ENCODE data around the gene MEF2C. TPM values are rescaled to one million over a fixed set of nuclear protein-coding genes. Genes with fewer than 3 reads are reported as not detected.

Gene MEF2C
- total RNA-seq, 1 donor from 2014 or later: 1.9 TPM

DNA sequence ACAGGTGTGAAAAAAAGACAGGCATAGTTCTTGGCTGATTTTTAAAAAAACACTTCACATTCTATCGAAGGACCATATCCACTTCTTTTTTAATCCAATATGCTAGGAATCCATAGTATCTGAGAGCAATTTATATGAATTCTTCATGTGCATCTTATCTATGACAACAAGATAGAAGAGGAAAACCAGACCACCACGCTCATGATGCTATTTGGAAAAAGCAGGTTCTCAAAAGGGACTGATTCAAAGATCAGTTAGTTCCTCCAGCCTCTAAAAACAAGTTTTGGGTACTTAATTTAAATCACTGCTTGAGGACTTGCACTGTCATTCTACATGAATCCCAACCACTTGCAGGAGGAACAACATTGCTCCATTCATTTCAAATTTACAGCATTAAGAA lies 6.3 kb downstream of the MEF2C start:
- Mint-ChIP-seq H3K27me3 (peaks cover 2% of the 10 kb centered on the region), H3K27ac (no peak overlapping the region), H3K4me1 (ENCODE audit: low read depth) (no peaks in the 10 kb centered on the region), H3K4me3 (ENCODE audit: low read depth) (no peak overlapping the region), H3K9me3 (ENCODE audit: low read depth) (no peaks in the 10 kb centered on the region), H3K36me3 (ENCODE audit: insufficient read depth) (no peaks in the 10 kb centered on the region)
- DNase-seq (ENCODE audit: low spot score, unreplicated experiment): no peak
- TF ChIP-seq, protein P1, sequence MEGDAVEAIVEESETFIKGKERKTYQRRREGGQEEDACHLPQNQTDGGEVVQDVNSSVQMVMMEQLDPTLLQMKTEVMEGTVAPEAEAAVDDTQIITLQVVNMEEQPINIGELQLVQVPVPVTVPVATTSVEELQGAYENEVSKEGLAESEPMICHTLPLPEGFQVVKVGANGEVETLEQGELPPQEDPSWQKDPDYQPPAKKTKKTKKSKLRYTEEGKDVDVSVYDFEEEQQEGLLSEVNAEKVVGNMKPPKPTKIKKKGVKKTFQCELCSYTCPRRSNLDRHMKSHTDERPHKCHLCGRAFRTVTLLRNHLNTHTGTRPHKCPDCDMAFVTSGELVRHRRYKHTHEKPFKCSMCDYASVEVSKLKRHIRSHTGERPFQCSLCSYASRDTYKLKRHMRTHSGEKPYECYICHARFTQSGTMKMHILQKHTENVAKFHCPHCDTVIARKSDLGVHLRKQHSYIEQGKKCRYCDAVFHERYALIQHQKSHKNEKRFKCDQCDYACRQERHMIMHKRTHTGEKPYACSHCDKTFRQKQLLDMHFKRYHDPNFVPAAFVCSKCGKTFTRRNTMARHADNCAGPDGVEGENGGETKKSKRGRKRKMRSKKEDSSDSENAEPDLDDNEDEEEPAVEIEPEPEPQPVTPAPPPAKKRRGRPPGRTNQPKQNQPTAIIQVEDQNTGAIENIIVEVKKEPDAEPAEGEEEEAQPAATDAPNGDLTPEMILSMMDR (IDR thresholded peaks at IDR 0.05; ENCODE audit: unreplicated experiment): no peak

GRCh38 chr5:88875341-88876234 lies 7.4 kb downstream of the MEF2C start:
- Mint-ChIP-seq H3K9me3 (ENCODE audit: low read depth) (no peaks in the 10 kb centered on the region), H3K27me3 (no peaks in the 10 kb centered on the region), H3K36me3 (ENCODE audit: insufficient read depth) (no peaks in the 10 kb centered on the region), H3K4me1 (ENCODE audit: low read depth) (no peaks in the 10 kb centered on the region), H3K27ac (no peak overlapping the region), H3K4me3 (ENCODE audit: low read depth) (no peak overlapping the region)
- no peak for DNase-seq (ENCODE audit: low spot score, unreplicated experiment)
- TF ChIP-seq, protein P1 (IDR thresholded peaks at IDR 0.05; ENCODE audit: unreplicated experiment): no peak

DNA sequence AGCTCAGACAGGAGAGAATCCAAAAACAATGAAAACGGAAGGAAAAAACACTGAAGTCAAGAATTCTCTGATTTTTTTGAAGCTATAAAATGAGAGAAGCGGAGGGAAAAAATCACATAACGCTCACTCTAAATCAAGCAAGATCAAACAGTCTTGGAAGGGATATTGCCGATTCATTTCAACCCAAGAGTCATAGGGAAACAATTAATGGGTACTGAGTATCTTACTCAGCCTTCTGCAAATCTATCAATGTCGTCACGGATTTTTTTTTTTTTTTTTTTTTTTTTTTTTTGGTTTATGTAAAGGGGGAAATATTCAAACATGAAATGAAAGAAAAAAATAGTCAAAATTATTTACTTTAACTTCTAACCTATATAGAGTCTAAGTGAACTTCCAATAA lies 9.5 kb downstream of the MEF2C start:
- Mint-ChIP-seq H3K9me3 (ENCODE audit: low read depth) (no peaks in the 10 kb centered on the region), H3K4me1 (ENCODE audit: low read depth) (no peaks in the 10 kb centered on the region), H3K4me3 (ENCODE audit: low read depth) (no peak overlapping the region), H3K36me3 (ENCODE audit: insufficient read depth) (no peaks in the 10 kb centered on the region), H3K27me3 (no peaks in the 10 kb centered on the region), H3K27ac (no peak overlapping the region)
- no peak for DNase-seq (ENCODE audit: low spot score, unreplicated experiment)
- TF ChIP-seq, protein P1 (IDR thresholded peaks at IDR 0.05; ENCODE audit: unreplicated experiment): no peak

- TF ChIP-seq, protein P1 (IDR thresholded peaks at IDR 0.05; ENCODE audit: unreplicated experiment): no peak
- H3K36me3 Mint-ChIP-seq (ENCODE audit: insufficient read depth): no peaks in the 10 kb centered on the region
- no peaks in the 10 kb centered on the region for H3K27me3 Mint-ChIP-seq
- no peaks in the 10 kb centered on the region for H3K4me1 Mint-ChIP-seq (ENCODE audit: low read depth)
- no peak overlapping the region for H3K4me3 Mint-ChIP-seq (ENCODE audit: low read depth)
- no peak for DNase-seq (ENCODE audit: low spot score, unreplicated experiment)
- H3K27ac Mint-ChIP-seq: no peak overlapping the region
- no peaks in the 10 kb centered on the region for H3K9me3 Mint-ChIP-seq (ENCODE audit: low read depth)
Measured at GRCh38 chr5:88872971-88873370, 10.0 kb downstream of the MEF2C start.

GRCh38 chr5:88870285-88870684 lies 12.7 kb downstream of the MEF2C start:
- Mint-ChIP-seq H3K27ac (no peak overlapping the region), H3K4me3 (ENCODE audit: low read depth) (no peak overlapping the region), H3K36me3 (ENCODE audit: insufficient read depth) (no peaks in the 10 kb centered on the region), H3K9me3 (ENCODE audit: low read depth) (no peaks in the 10 kb centered on the region), H3K4me1 (ENCODE audit: low read depth) (no peaks in the 10 kb centered on the region), H3K27me3 (no peaks in the 10 kb centered on the region)
- no peak for DNase-seq (ENCODE audit: low spot score, unreplicated experiment)
- TF ChIP-seq, protein P1 (IDR thresholded peaks at IDR 0.05; ENCODE audit: unreplicated experiment): no peak
